ENCODE results near the gene RNLS. TPM values are rescaled to one million over a fixed set of nuclear protein-coding genes. Genes with fewer than 3 reads are reported as not detected.

The RNLS gene
- total RNA-seq, 1 donor from 2014 or later, result 13.3 TPM

- no peak for DNase-seq (ENCODE audit: extremely low spot score in 2 of 2)
- no peaks in the 10 kb centered on the region for H3K36me3 ChIP-seq
- no peak overlapping the region for H3K4me3 ChIP-seq
- intact Hi-C loops (cut with DNase I), result no loop called here
- H3K27ac ChIP-seq, result peak overlapping the region; percentile 51
- H3K4me1 ChIP-seq, result peaks cover 33% of the 10 kb centered on the region
- H3K27me3 ChIP-seq, result no peaks in the 10 kb centered on the region
- no peak for TF ChIP-seq POLR2A (IDR thresholded peaks at IDR 0.05)
- TF ChIP-seq POLR2AphosphoS5 (IDR thresholded peaks at IDR 0.05; ENCODE audit: insufficient read depth in 1 of 2, low read depth in 1 of 2), result no peak
- no peak for TF ChIP-seq CTCF (IDR thresholded peaks at IDR 0.05)
- H3K9me3 ChIP-seq, result no peaks in the 10 kb centered on the region
Observed at GRCh38 chr10:88239212-88239611, 343.9 kb downstream of the RNLS start.

GRCh38 chr10:88238615-88238914, 344.6 kb downstream of the RNLS start:
- Histone ChIP-seq H3K27ac (peak overlapping the region; percentile 51), H3K4me1 (peaks cover 28% of the 10 kb centered on the region), H3K36me3 (no peaks in the 10 kb centered on the region), H3K9me3 (no peaks in the 10 kb centered on the region), H3K27me3 (no peaks in the 10 kb centered on the region), H3K4me3 (no peak overlapping the region)
- no peak for DNase-seq (ENCODE audit: extremely low spot score in 2 of 2)
- TF ChIP-seq POLR2A (IDR thresholded peaks at IDR 0.05), result no peak
- no peak for TF ChIP-seq CTCF (IDR thresholded peaks at IDR 0.05)
- no peak for TF ChIP-seq POLR2AphosphoS5 (IDR thresholded peaks at IDR 0.05; ENCODE audit: insufficient read depth in 1 of 2, low read depth in 1 of 2)
- intact Hi-C loops (cut with DNase I), result no loop called here

GRCh38 chr10:88237896-88238614, 345.1 kb downstream of the RNLS start:
- TF ChIP-seq CTCF (IDR thresholded peaks at IDR 0.05) (no peak), POLR2A (IDR thresholded peaks at IDR 0.05) (no peak), POLR2AphosphoS5 (IDR thresholded peaks at IDR 0.05; ENCODE audit: insufficient read depth in 1 of 2, low read depth in 1 of 2) (no peak)
- H3K27ac ChIP-seq, result peak overlapping the region; percentile 51
- peaks cover 28% of the 10 kb centered on the region for H3K4me1 ChIP-seq
- no peak for DNase-seq (ENCODE audit: extremely low spot score in 2 of 2)
- no peaks in the 10 kb centered on the region for H3K27me3 ChIP-seq
- H3K4me3 ChIP-seq, result no peak overlapping the region
- H3K9me3 ChIP-seq, result no peaks in the 10 kb centered on the region
- intact Hi-C loops (cut with DNase I), result no loop called here
- no peaks in the 10 kb centered on the region for H3K36me3 ChIP-seq

- no peaks in the 10 kb centered on the region for H3K36me3 ChIP-seq
- no peaks in the 10 kb centered on the region for H3K27me3 ChIP-seq
- intact Hi-C loops (cut with DNase I), result no loop called here
- H3K9me3 ChIP-seq, result no peaks in the 10 kb centered on the region
- no peak overlapping the region for H3K27ac ChIP-seq
- no peak for DNase-seq (ENCODE audit: extremely low spot score in 2 of 2)
- TF ChIP-seq POLR2AphosphoS5 (IDR thresholded peaks at IDR 0.05; ENCODE audit: insufficient read depth in 1 of 2, low read depth in 1 of 2), result no peak
- no peak for TF ChIP-seq CTCF (IDR thresholded peaks at IDR 0.05)
- no peak for TF ChIP-seq POLR2A (IDR thresholded peaks at IDR 0.05)
- H3K4me3 ChIP-seq, result no peak overlapping the region
- H3K4me1 ChIP-seq, result peaks cover 35% of the 10 kb centered on the region
Observed at GRCh38 chr10:88236121-88236743, 346.9 kb downstream of the RNLS start.

GRCh38 chr10:88234297-88234696, 348.8 kb downstream of the RNLS start:
- intact Hi-C loops (cut with DNase I), result no loop called here
- TF ChIP-seq POLR2A (IDR thresholded peaks at IDR 0.05), result no peak
- Histone ChIP-seq H3K27me3 (no peaks in the 10 kb centered on the region), H3K36me3 (no peaks in the 10 kb centered on the region), H3K9me3 (no peaks in the 10 kb centered on the region), H3K27ac (no peak overlapping the region), H3K4me1 (peaks cover 32% of the 10 kb centered on the region), H3K4me3 (no peak overlapping the region)
- no peak for DNase-seq (ENCODE audit: extremely low spot score in 2 of 2)

Data from vagina (tissue), 2 donors.